ENCODE data around the gene RNF215. TPM values are rescaled to one million over a fixed set of nuclear protein-coding genes. Genes with fewer than 3 reads are reported as not detected.
A peak's percentile ranks its signal among the peaks of the same experiment; 100 is the strongest.

Gene RNF215
- total and polyA plus RNA-seq, 7 experiments from 2014 or later = 0.08 to 10.8 (median 4.9) TPM

GRCh38 chr22:30380011-30380410, 7.2 kb downstream of the RNF215 start:
- intact Hi-C loops (cut with micrococcal nuclease) = no loop called here
- CTCF ChIA-PET = no interaction called here

GRCh38 chr22:30375312-30375849, 11.8 kb downstream of the RNF215 start:
- ChIA-PET POLR2A (no interaction called here), CTCF (interaction anchor here (0.7 kb wide), 1 partner anchor 839 kb away, joined by 5 read pairs; no protein-coding TSS in a partner anchor)

More at GRCh38 chr22:30380011-30380410, 7.2 kb downstream of the RNF215 start:
- H3K4me3 Mint-ChIP-seq = no peak overlapping the region
- Histone ChIP-seq H3K4me3 (ENCODE audit: low read length) (no peak overlapping the region), H3K27me3 (ENCODE audit: control insufficient read depth in 2 of 2, insufficient read depth in 2 of 2, low read length in 2 of 2) (no peaks in the 10 kb centered on the region), H3K4me1 (ENCODE audit: control insufficient read depth in 2 of 2, insufficient read depth in 2 of 2, low read length in 2 of 2) (no peaks in the 10 kb centered on the region), H3K9me3 (ENCODE audit: control insufficient read depth in 2 of 3, low read length in 3 of 3) (no peaks in the 10 kb centered on the region), H3K36me3 (ENCODE audit: control insufficient read depth in 2 of 3, insufficient read depth in 3 of 3, low read length in 3 of 3) (no peaks in the 10 kb centered on the region), H3K27ac (ENCODE audit: low read depth, low read length) (no peak overlapping the region)
- ATAC-seq (no peak), DNase-seq (no peak)
- H3K4me1 Mint-ChIP-seq = peaks cover 0 to 3% (median 0%) of the 10 kb centered on the region in 7 donors
- H3K27ac Mint-ChIP-seq = no peak overlapping the region
- POLR2A ChIA-PET = no interaction called here
- no peaks in the 10 kb centered on the region for H3K27me3 Mint-ChIP-seq
- no peaks in the 10 kb centered on the region for H3K9me3 Mint-ChIP-seq
- H3K36me3 Mint-ChIP-seq = peaks cover 0 to 3% (median 0%) of the 10 kb centered on the region in 5 donors

GRCh38 chr22:30373331-30374325, 13.6 kb downstream of the RNF215 start:
- ATAC-seq = peak; percentile 10
- no peak for DNase-seq
- Mint-ChIP-seq H3K4me3 (no peak overlapping the region), H3K27me3 (no peaks in the 10 kb centered on the region), H3K9me3 (no peaks in the 10 kb centered on the region), H3K36me3 (peaks cover 0 to 2% (median 0%) of the 10 kb centered on the region in 5 donors), H3K27ac (no peak overlapping the region), H3K4me1 (no peaks in the 10 kb centered on the region)
- Histone ChIP-seq H3K27ac (ENCODE audit: low read depth, low read length) (no peak overlapping the region), H3K4me3 (ENCODE audit: low read length) (no peak overlapping the region), H3K36me3 (ENCODE audit: control insufficient read depth in 2 of 3, insufficient read depth in 3 of 3, low read length in 3 of 3) (no peaks in the 10 kb centered on the region), H3K9me3 (ENCODE audit: control insufficient read depth in 2 of 3, low read length in 3 of 3) (no peaks in the 10 kb centered on the region), H3K27me3 (ENCODE audit: control insufficient read depth in 2 of 2, insufficient read depth in 2 of 2, low read length in 2 of 2) (no peaks in the 10 kb centered on the region), H3K4me1 (ENCODE audit: control insufficient read depth in 2 of 2, insufficient read depth in 2 of 2, low read length in 2 of 2) (no peaks in the 10 kb centered on the region)
- ChIA-PET CTCF (no interaction called here), POLR2A (no interaction called here)
- intact Hi-C loops (cut with micrococcal nuclease) = no loop called here

More at GRCh38 chr22:30375312-30375849, 11.8 kb downstream of the RNF215 start:
- Histone ChIP-seq H3K27ac (ENCODE audit: low read depth, low read length) (no peak overlapping the region), H3K4me1 (ENCODE audit: control insufficient read depth in 2 of 2, insufficient read depth in 2 of 2, low read length in 2 of 2) (no peaks in the 10 kb centered on the region), H3K27me3 (ENCODE audit: control insufficient read depth in 2 of 2, insufficient read depth in 2 of 2, low read length in 2 of 2) (no peaks in the 10 kb centered on the region), H3K36me3 (ENCODE audit: control insufficient read depth in 2 of 3, insufficient read depth in 3 of 3, low read length in 3 of 3) (no peaks in the 10 kb centered on the region), H3K4me3 (ENCODE audit: low read length) (no peak overlapping the region), H3K9me3 (ENCODE audit: control insufficient read depth in 2 of 3, low read length in 3 of 3) (no peaks in the 10 kb centered on the region)
- peaks cover 0 to under 1% (median 0%) of the 10 kb centered on the region in 7 donors for H3K4me1 Mint-ChIP-seq
- no peak for ATAC-seq
- no peak for DNase-seq
- H3K36me3 Mint-ChIP-seq = peaks cover 0 to 2% (median 0%) of the 10 kb centered on the region in 5 donors
- H3K9me3 Mint-ChIP-seq = no peaks in the 10 kb centered on the region
- intact Hi-C loops (cut with micrococcal nuclease) = no loop called here
- H3K27ac Mint-ChIP-seq = no peak overlapping the region
- no peaks in the 10 kb centered on the region for H3K27me3 Mint-ChIP-seq
- no peak overlapping the region for H3K4me3 Mint-ChIP-seq

- no peak overlapping the region for H3K27ac ChIP-seq (ENCODE audit: low read depth, low read length)
- no peaks in the 10 kb centered on the region for H3K9me3 ChIP-seq (ENCODE audit: control insufficient read depth in 2 of 3, low read length in 3 of 3)
- no peaks in the 10 kb centered on the region for H3K36me3 ChIP-seq (ENCODE audit: control insufficient read depth in 2 of 3, insufficient read depth in 3 of 3, low read length in 3 of 3)
- H3K4me3 ChIP-seq (ENCODE audit: low read length) = no peak overlapping the region
- H3K27me3 ChIP-seq (ENCODE audit: control insufficient read depth in 2 of 2, insufficient read depth in 2 of 2, low read length in 2 of 2) = no peaks in the 10 kb centered on the region
- POLR2A ChIA-PET = no interaction called here
- intact Hi-C loops (cut with micrococcal nuclease) = no loop called here
- peak; percentile 62 for ATAC-seq
- H3K27me3 Mint-ChIP-seq = no peaks in the 10 kb centered on the region
- no peak for DNase-seq
- no peak overlapping the region for H3K4me3 Mint-ChIP-seq
- no peaks in the 10 kb centered on the region for H3K9me3 Mint-ChIP-seq
- CTCF ChIA-PET = no interaction called here
- H3K27ac Mint-ChIP-seq = no peak overlapping the region
- no peaks in the 10 kb centered on the region for H3K4me1 Mint-ChIP-seq
- no peaks in the 10 kb centered on the region for H3K4me1 ChIP-seq (ENCODE audit: control insufficient read depth in 2 of 2, insufficient read depth in 2 of 2, low read length in 2 of 2)
- peaks cover 0 to 2% (median 0%) of the 10 kb centered on the region in 5 donors for H3K36me3 Mint-ChIP-seq
Measured at GRCh38 chr22:30372915-30373314, 14.3 kb downstream of the RNF215 start.

GRCh38 chr22:30371981-30372380, 15.2 kb downstream of the RNF215 start:
- ATAC-seq = no peak
- Mint-ChIP-seq H3K27ac (no peak overlapping the region), H3K36me3 (peaks cover 0 to 2% (median 0%) of the 10 kb centered on the region in 5 donors), H3K4me1 (no peaks in the 10 kb centered on the region), H3K9me3 (no peaks in the 10 kb centered on the region), H3K27me3 (no peaks in the 10 kb centered on the region), H3K4me3 (no peak overlapping the region)
- H3K4me1 ChIP-seq (ENCODE audit: control insufficient read depth in 2 of 2, insufficient read depth in 2 of 2, low read length in 2 of 2) = no peaks in the 10 kb centered on the region
- no peaks in the 10 kb centered on the region for H3K36me3 ChIP-seq (ENCODE audit: control insufficient read depth in 2 of 3, insufficient read depth in 3 of 3, low read length in 3 of 3)
- H3K4me3 ChIP-seq (ENCODE audit: low read length) = no peak overlapping the region
- CTCF ChIA-PET = interaction anchor here (0.6 kb wide), 1 partner anchor 113 kb away, joined by 3 read pairs; no protein-coding TSS in a partner anchor
- intact Hi-C loops (cut with micrococcal nuclease) = no loop called here
- DNase-seq = no peak
- H3K27me3 ChIP-seq (ENCODE audit: control insufficient read depth in 2 of 2, insufficient read depth in 2 of 2, low read length in 2 of 2) = no peaks in the 10 kb centered on the region
- POLR2A ChIA-PET = no interaction called here
- H3K27ac ChIP-seq (ENCODE audit: low read depth, low read length) = no peak overlapping the region
- H3K9me3 ChIP-seq (ENCODE audit: control insufficient read depth in 2 of 3, low read length in 3 of 3) = no peaks in the 10 kb centered on the region

GRCh38 chr22:30371321-30371720, 15.9 kb downstream of the RNF215 start:
- Histone ChIP-seq H3K36me3 (ENCODE audit: control insufficient read depth in 2 of 3, insufficient read depth in 3 of 3, low read length in 3 of 3) (no peaks in the 10 kb centered on the region), H3K9me3 (ENCODE audit: control insufficient read depth in 2 of 3, low read length in 3 of 3) (no peaks in the 10 kb centered on the region), H3K27me3 (ENCODE audit: control insufficient read depth in 2 of 2, insufficient read depth in 2 of 2, low read length in 2 of 2) (no peaks in the 10 kb centered on the region), H3K27ac (ENCODE audit: low read depth, low read length) (no peak overlapping the region), H3K4me1 (ENCODE audit: control insufficient read depth in 2 of 2, insufficient read depth in 2 of 2, low read length in 2 of 2) (no peaks in the 10 kb centered on the region), H3K4me3 (ENCODE audit: low read length) (no peak overlapping the region)
- peaks cover 0 to 2% (median 0%) of the 10 kb centered on the region in 5 donors for H3K36me3 Mint-ChIP-seq
- H3K4me1 Mint-ChIP-seq = no peaks in the 10 kb centered on the region
- ChIA-PET POLR2A (no interaction called here), CTCF (interaction anchor here (0.6 kb wide), 1 partner anchor 114 kb away, joined by 3 read pairs; no protein-coding TSS in a partner anchor)
- no peak overlapping the region for H3K27ac Mint-ChIP-seq
- no peaks in the 10 kb centered on the region for H3K9me3 Mint-ChIP-seq
- ATAC-seq = no peak
- DNase-seq = no peak
- H3K4me3 Mint-ChIP-seq = no peak overlapping the region
- no peaks in the 10 kb centered on the region for H3K27me3 Mint-ChIP-seq
- intact Hi-C loops (cut with micrococcal nuclease) = no loop called here

Measured in naive thymus-derived CD4-positive, alpha-beta T cell (primary cell).